ENCODE results near the gene ECE2. TPM values are rescaled to one million over a fixed set of nuclear protein-coding genes. Genes with fewer than 3 reads are reported as not detected.
A peak's percentile ranks its signal among the peaks of the same experiment; 100 is the strongest.

The ECE2 gene
- total RNA-seq, 1 donor from 2014 or later, result not detected

DNA sequence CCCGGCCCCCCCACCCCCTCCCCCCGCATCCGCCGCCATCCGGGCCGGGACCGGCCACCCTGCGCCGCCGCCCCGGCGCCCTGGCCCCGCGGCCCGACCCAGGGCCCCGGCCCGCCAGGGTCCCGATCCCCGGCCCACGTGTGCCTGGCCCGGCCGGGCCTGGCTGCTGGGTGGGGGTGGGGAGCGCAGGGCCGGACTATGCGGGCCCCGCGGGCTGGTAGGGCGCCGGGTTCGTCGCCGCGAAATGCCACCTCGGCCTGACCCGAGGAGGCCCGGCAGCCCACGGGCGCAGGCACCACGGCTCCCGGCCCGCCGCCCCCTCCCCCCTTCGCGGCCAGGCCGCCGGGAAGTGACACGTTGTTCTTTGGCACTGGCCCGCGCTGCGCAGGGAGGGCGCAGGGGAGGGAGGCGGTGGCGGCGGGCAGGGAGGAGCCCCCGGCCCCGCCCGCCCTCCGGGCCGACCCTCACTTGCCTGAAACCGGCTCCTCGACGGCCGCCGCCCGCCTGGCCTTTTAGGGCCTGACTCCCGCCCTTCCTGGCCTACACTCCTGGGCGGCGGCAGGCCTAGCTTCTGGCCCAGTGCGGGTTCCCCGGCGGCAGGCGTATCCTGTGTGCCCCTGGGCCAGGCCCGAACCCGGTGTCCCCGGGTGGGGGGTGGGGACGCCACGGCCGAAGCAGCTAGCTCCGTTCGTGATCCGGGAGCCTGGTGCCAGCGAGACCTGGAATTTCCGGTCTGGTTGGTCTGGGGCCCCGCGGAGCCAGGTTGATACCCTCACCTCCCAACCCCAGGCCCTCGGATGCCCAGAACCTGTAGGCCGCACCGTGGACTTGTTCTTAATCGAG lies 39.1 kb downstream of the ECE2 start:
- peak; percentile 68 for ATAC-seq

- no peak for ATAC-seq
These were observed 39.7 kb downstream of the ECE2 start for GRCh38 chr3:184315543-184315867.

DNA sequence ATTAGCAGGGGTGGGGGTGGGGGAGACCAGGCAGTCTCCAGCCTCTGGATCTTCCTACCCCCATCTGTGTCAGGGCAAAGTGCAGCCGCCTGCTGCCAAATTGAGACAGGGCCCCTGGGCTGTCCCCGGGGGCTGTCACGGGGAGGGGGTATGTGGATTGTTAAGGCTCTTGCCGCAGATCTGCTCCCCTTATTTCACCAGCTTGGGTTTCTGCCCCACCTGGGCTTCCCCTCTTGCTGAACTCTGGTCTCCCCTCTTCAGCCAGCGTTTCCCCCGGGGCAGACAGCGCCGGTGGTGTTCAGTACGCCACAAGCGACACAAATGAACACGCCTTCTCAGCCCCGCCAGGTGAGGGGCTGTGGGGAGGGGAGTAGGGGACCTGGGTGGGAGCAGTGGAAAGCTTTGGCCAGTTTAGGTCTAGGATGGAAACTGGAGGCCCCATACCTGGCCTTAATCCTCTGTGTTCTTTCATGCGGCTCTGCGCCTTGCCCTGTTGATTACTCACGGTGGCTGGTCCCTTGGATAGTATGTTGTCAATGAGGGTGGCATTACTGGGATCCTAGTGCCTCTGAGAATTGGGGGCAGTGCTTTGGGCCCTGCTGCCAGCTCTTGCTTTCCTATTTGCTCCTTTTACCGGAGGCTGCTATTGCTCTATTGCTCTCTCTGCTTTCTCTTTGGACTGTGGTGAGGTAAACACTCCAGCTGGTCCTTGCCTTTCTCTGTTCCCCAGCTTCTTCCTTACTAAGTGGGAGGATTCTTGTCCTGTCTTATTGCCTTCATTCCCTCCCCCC lies 40.2 kb downstream of the ECE2 start:
- peak; percentile 9 for ATAC-seq

- no peak for ATAC-seq
These were observed 41.0 kb downstream of the ECE2 start for GRCh38 chr3:184316792-184317191.

DNA sequence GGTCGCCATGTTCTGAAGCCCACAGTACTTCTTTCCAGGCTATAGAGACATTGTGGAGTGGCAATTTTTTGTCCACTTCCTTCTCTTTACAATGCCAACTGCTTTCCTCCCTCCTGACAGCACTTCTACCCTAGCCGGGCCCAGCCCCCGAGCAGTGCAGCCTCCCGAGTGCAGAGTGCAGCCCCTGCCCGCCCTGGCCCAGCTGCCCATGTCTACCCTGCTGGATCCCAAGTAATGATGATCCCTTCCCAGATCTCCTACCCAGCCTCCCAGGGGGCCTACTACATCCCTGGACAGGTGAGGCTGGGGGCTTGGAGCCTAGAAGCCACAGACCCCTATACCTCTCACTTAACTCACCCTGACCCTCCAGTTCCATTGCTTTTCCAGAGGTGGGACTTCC lies 41.4 kb downstream of the ECE2 start:
- no peak for ATAC-seq

- ATAC-seq, result peak; percentile 86
These were observed 44.3 kb downstream of the ECE2 start for GRCh38 chr3:184320104-184320445.

DNA sequence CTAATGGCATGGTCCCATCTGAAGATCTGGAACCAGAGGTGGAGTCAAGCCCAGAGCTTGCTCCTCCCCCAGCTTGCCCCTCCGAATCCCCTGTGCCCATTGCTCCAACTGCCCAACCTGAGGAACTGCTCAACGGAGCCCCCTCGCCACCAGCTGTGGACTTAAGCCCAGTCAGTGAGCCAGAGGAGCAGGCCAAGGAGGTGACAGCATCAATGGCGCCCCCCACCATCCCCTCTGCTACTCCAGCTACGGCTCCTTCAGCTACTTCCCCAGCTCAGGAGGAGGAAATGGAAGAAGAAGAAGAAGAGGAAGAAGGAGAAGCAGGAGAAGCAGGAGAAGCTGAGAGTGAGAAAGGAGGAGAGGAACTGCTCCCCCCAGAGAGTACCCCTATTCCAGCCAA lies 45.8 kb downstream of the ECE2 start:
- no peak for ATAC-seq

DNA sequence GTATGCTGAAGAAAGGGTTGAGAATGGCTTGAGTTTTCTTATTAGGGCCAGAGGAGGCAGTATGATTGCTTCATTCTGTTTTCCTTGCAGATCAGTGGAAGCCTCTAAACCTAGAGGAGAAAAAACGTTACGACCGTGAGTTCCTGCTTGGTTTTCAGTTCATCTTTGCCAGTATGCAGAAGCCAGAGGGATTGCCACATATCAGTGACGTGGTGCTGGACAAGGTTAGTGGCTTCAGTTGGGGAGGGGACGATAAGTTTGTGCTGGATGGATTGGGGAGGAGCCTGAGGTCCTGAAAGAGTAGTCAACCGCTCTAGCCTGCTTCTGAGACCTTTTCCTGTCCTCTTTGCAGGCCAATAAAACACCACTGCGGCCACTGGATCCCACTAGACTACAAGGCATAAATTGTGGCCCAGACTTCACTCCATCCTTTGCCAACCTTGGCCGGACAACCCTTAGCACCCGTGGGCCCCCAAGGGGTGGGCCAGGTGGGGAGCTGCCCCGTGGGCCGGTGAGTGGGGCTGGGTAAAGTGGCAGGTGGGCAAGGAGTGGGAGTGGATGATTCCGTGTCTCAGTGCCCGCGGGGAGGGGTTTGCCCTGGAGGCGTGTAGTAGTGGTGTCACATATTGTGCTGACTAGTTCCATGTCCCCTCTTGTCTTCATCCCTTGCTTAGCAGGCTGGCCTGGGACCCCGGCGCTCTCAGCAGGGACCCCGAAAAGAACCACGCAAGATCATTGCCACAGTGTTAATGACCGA lies 47.1 kb downstream of the ECE2 start:
- no peak for ATAC-seq

DNA sequence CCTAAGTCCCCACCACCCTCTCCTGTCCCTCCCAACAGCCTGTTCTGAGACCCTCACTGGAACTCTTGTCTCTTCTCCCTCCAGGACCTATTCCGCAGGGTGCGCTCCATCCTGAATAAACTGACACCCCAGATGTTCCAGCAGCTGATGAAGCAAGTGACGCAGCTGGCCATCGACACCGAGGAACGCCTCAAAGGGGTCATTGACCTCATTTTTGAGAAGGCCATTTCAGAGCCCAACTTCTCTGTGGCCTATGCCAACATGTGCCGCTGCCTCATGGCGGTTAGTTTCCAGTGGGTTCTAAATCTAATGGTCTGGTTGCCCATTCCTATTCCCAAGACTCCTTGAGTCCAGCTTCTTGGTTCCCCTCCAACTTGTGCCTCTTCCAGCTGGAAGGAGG lies 47.9 kb downstream of the ECE2 start:
- no peak for ATAC-seq

DNA sequence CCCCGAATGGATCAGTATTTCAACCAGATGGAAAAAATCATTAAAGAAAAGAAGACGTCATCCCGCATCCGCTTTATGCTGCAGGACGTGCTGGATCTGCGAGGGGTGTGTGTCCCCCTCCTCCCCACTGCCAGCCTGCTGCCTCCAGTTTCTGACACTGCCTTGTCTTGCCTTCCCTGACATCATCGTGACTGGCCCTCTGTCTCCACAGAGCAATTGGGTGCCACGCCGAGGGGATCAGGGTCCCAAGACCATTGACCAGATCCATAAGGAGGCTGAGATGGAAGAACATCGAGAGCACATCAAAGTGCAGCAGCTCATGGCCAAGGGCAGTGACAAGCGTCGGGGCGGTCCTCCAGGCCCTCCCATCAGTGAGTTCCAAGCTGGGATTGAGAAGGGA lies 49.4 kb downstream of the ECE2 start:
- no peak for ATAC-seq

DNA sequence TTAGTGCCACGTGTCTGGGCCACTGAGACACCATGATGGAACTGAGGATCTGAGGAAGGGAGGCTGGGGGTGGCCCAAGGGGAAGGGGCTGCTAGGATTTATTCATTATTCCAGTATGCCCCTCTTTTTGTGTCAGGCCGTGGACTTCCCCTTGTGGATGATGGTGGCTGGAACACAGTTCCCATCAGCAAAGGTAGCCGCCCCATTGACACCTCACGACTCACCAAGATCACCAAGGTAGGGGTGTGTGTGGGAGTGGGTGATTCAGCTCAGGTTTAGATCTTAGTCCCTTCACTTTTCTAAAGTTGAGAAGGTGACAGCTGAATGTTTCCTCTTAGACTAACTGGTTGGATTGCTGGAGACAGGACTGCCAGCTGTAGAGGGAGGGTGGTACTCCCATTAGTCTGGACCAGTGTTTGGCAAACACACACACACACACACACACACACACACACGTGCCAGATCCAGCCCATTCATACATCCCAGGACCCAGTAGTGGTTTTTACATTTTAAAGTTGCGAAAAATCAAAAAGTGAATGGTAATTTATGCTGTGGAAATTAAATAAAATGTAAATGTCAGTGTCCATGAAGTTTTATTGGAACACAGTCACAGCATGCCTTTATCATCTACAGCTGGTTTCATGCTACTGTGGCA lies 50.0 kb downstream of the ECE2 start:
- ATAC-seq, result peak; percentile 17

GRCh38 chr3:184327171-184327570 lies 51.3 kb downstream of the ECE2 start:
- ATAC-seq, result no peak

DNA sequence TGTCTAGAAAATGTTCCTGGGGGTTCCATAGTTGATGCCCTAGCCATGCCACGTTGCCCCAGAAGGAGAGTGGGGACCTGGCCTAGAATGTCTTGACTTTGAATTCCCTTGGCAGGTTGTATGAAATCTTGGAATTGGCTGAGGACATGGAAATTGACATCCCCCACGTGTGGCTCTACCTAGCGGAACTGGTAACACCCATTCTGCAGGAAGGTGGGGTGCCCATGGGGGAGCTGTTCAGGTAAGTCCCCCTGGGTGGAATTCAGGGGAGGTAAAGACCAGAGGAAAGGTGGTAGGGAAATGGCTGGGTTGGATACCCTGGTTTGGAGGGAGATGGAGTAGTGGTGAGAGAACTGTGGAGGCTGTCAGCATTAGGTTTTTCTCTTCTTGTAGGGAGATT lies 52.7 kb downstream of the ECE2 start:
- no peak for ATAC-seq

GRCh38 chr3:184332370-184333090 lies 56.7 kb downstream of the ECE2 start:
- no peak for ATAC-seq

GRCh38 chr3:184333190-184333589 lies 57.4 kb downstream of the ECE2 start:
- ATAC-seq, result no peak

DNA sequence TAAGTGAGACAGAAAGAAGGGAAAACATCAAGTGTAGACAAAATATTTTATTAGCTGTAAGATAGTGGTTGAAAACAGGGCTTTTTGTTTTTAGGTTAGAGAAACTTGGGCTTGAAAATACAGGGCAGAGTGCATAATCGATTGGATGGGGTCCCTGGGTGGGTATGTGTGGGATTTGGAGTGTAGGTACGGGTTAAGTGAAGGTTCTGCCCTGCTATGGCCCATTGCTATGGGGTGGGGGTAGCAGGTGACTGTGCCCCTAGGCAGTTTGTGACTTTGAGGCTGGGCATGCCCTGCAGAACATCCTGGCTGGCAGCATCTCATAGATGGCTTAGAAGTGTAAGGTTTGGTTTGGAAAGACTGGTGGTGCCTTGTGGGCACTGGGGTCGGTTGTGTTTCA lies 57.9 kb downstream of the ECE2 start:
- no peak for ATAC-seq

DNA sequence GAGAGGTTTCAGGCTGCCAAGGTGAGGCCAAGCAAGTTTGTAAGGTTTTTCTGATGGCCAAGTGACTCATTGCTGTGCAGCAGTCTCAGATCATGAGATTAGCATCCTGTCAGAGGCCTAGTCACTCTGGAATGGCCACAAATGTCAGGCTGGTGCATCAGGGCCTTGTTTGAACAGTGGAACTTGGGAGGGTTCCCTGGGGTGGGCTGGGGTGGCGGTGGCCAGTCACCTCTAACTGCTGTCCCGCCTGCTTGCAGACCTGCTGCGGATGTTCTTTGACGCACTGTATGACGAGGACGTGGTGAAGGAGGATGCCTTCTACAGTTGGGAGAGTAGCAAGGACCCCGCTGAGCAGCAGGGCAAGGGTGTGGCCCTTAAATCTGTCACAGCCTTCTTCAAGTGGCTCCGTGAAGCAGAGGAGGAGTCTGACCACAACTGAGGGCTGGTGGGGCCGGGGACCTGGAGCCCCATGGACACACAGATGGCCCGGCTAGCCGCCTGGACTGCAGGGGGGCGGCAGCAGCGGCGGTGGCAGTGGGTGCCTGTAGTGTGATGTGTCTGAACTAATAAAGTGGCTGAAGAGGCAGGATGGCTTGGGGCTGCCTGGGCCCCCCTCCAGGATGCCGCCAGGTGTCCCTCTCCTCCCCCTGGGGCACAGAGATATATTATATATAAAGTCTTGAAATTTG lies 58.8 kb downstream of the ECE2 start:
- ATAC-seq, result peak; percentile 49

DNA sequence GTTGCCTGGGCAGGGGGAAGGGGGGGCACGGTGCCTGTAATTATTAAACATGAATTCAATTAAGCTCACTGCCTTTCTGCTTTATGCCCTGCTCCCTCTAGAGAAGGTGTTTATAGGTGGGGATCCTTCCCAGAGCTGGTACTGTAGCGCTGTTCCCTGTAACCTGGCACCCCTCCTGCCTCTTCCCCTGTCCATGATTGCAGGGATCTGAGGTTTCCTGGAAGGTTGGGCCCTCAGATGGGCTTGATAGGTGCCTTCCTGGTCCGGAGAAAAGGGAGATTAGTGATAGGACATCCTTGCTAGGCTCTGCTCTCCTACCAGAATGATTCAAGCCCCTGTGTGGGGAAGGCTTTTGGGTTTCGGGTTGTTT lies 59.5 kb downstream of the ECE2 start:
- no peak for ATAC-seq

GRCh38 chr3:184335661-184336546 lies 60.1 kb downstream of the ECE2 start:
- peak; percentile 75 for ATAC-seq

DNA sequence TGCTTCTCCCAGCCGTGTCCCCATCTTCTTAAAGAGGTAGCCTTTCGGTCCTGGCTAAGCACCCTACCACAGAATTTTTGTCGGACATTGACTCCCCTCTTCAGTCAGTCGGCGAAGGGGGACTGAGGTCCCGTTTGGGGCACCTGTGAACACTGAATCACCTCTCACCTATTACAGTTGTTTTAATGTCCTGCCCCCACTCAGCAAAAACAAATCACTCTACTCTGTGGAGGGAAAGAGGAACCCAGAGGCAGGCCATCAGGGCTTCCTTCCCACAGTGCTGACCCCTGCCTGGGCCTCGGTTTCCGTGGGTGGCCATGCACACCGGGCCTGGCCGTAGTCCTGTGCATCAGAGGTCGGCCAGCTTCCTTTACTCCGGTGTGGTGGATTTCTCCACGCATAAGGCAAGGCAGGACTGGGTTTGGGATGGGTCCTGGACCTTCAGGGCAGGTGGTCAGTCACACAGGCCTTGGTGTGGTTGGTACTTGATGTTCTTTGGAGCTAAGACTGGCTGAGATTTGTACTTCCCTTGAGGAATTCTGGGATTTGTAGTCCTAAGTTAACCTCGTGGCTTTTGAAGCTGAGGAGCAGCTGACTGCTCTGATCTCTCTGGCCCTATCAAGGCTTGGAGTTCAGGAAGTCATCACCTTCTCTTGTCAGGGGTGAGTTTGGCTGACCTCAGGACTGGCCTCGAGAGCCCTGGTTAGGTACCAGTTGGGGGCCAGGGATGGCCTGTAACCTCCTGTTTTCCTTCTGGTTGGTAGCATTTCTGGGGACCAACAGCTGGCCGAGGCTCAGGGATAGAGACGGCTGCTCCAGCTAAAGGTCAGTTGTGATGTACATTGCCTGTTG lies 61.0 kb downstream of the ECE2 start:
- ATAC-seq, result peak; percentile 1

Data from esophagus mucosa (tissue), 1 donor.